Embryonic facial prominence (tissue), 1 donor: Measurements from ENCODE around the gene SFTPA1.
"Not testable (repeated sequence)": the region's sequence is repeated elsewhere in the genome, so short reads cannot be mapped to it uniquely, and the experiment has no call there.

Experiments
- DNase-seq: peaks from one replicate; pipeline ENCODE4 v3.0.0-alpha.2; 2016; ENCODE audit errors: extremely low spot score

SFTPA1 gene

DNA sequence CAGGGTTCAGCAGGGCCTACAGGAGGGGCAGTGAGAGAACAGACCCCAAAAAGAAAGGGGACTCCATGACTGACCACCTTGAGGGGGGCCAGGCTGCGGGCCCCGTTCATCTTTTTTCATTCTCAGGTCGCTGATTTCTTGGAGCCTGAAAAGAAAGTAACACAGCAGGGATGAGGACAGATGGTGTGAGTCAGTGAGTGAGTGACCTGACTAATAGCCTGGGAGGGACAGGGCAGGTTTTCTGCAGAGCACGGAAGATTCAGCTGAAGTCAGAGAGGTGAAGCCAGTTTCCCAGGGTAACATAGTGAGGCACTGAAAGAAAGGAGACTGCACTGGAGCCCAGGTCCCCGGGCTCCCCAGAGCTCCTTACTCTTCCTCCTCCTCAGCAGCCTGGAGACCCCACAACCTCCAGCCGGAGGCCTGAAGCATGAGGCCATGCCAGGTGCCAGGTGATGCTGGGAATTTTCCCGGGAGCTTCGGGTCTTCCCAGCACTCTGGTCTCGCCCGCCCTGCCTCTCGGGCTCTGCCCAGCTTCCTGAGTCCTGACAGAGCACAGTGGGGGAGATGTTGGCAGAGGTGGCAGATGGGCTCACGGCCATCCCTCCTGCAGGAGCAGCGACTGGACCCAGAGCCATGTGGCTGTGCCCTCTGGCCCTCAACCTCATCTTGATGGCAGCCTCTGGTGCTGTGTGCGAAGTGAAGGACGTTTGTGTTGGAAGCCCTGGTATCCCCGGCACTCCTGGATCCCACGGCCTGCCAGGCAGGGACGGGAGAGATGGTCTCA, 646 bp downstream of the SFTPA1 start:
- DNase-seq = not testable (repeated sequence)

- DNase-seq = no peak
Observed at GRCh38 chr10:79615577-79615976, 4.8 kb downstream of the SFTPA1 start.

GRCh38 chr10:79616164-79616563, 5.4 kb downstream of the SFTPA1 start:
- no peak for DNase-seq

DNA sequence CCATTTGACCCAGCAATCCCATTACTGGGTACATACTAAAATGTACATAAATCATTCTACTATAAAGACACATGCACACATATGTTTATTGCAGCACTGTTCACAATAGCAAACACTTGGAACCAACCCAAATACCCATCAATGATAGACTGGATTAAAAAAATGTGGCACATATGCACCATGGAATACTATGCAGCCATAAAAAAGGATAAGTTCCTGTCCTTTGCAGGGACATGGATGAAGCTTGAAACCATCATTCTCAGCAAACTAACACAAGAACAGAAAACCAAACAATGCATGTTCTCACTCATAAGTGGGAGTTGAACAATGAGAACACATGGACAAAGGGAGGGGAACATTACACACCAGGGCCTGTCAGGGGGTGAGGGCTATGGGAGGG, 12.9 kb downstream of the SFTPA1 start:
- DNase-seq = not testable (repeated sequence)

DNA sequence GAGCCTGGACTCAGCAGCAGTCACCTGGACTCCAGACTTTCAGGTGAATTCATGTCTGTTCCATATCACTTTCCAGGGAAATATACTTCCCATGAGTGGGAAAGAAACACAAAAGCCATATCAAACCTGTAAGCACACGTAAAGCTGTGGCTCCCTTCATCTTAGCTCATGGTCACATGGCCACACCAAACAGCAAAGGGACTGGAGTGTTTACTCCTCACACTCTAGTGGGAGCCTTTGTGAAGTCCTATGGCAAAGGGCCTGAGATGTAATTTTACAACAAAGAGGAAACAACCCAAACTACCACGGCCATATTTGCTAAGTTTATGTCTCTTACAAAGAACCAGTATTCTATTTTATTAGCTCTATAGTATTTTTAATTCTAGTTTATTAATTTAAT, 16.3 kb downstream of the SFTPA1 start:
- DNase-seq = no peak

DNA sequence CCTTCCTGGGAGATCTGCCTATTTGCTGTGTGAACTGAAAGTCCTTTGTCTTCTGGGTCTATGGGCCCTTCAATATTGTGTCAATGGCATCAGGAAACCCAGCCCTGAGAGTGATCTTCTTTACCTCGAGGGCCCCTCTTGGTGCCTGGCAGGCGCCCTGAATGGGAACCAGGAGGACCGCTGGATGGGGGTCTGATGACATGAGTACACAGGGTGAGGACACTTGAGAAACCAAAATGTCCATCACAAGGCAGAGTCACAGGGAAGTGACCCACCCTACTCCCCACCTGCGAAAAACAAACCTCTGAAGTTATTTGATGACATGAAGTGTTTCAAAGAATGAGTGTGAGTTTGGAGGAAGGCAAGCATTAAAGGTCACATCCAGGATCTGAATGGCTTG, 17.3 kb downstream of the SFTPA1 start:
- DNase-seq = no peak

- DNase-seq = no peak
Observed at GRCh38 chr10:79628988-79629954, 18.5 kb downstream of the SFTPA1 start.

DNA sequence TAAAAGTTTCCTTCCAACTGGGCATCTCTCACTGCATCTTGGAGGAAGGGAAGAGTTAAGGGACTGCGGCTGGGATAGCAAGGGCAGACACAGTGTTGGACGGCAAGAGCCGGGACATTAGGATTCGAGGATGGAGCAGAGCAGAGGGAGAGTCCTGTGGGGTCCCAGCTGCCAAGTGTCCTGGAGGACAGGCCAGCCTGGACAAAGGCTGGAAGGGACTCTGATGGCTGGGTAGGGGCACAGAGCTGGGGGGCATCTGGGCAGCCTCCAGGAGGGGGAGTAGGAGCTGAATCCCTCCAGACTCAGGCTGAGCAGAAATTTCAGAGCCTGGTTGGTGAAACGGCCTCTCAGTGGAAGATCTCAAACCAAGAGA, 19.2 kb downstream of the SFTPA1 start:
- DNase-seq = no peak

DNA sequence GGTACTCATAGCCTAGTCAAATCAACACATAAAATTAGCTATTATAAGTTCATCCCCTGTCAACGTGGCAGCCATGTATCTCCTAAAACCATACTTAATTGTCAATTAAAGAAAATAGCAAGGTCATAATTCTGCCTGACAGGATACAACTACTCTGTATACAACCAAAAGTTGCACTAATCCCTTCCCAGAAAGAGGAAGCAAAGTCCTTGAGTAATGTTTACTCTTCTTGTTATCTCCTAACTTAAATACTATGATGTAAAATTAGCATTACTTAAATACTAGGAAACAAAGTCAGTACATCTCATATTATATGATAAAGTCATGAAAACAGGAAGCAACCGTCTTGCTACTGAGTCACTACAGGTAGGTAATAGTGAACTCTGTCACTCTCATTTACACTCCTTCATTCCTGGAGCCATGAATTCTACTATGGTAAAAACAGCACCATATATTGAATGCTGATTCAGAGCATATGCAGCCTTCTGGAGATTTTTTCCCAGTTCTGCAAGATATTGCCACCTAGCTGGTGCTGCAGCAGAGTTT, 26.0 kb downstream of the SFTPA1 start:
- not testable (repeated sequence) for DNase-seq

GRCh38 chr10:79638318-79638717, 27.6 kb downstream of the SFTPA1 start:
- DNase-seq = no peak

DNA sequence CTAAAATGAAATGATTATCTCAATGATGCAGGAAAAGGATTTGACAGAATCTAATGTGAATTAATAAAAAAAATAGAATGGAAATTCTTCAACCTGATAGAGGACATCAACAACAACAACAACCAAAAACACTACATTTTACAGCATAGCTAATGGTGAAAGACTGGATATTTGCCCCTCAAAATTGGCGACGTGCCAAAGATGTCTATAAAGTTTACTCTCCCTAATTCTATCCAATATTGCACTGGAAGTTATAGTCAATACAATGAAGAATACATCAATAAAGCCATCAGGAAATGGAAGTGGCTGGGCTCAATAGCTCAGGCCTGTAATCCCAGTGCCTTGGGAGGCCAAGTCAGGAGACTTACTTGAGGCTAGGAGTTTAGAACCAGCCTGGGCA, 42.0 kb downstream of the SFTPA1 start:
- not testable (repeated sequence) for DNase-seq

DNA sequence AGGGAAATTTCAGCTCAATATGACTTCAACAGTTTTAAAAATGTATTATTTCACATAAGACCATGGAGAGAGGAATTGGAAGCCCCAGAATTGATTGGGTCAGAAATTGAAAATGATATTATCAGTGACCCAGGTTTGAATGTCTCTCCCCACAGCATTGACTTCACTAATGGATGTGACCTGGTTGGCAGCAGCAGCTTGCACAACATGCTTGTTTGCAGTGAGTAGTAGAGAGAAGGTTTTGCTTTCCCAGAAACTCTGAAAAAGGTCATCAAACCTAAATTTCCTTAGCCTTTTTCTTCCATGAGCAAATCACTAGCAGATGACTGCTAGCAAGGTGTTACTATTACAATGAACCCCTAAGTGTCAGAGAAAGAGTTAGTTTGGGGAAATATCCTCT, 52.5 kb downstream of the SFTPA1 start:
- not testable (repeated sequence) for DNase-seq

GRCh38 chr10:79664686-79665085, 53.9 kb downstream of the SFTPA1 start:
- not testable (repeated sequence) for DNase-seq
